ENCODE measurements around the gene SH3RF2. TPM values are rescaled to one million over a fixed set of nuclear protein-coding genes. Genes with fewer than 3 reads are reported as not detected.

The SH3RF2 gene
- total RNA-seq, 1 experiment from 2014 or later, result 1.7 TPM

DNA sequence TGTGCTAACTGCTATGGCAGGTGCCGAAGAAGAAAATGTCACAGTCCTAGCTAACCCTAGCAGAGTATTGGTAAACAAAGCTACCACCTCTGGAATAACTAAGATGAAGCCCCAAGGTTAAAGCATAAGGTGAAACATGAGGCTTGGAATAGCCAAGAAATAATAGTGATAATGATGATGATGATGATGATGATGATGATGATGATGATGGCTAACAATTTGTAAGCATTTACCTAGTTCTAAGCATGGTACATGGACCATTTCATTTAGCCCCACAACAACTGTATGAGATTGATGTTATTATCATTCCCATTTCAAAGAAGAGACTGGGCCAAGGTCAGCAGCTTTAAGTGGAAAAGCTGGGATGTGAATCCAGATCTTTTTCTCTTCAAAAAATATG is 35.3 kb downstream of the SH3RF2 start:
- no peak overlapping the region for H3K4me3 ChIP-seq (ENCODE audit: insufficient read depth, low read depth, low read length)

DNA sequence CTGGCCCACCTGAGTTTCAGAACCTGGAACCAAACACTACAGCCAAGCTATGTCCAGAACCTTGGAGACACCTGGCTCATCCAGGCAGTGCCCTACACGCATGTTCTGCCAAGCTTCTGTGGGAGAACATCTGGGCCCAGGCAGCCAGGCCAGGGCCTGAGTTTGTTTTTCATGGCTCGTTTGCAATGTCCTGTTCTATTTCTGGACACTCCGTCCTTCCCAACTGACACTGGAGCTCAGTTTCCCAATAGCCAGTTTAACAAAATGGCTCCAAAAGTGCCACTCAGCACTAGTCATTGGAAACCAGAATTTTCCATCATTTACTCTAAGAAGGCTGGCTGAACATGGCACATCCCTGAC is 38.6 kb downstream of the SH3RF2 start:
- DNase-seq, result no peak
- no peaks in the 10 kb centered on the region for H3K27me3 ChIP-seq (ENCODE audit: control insufficient read depth, insufficient read depth, low read length)
- H3K4me3 ChIP-seq (ENCODE audit: insufficient read depth, low read depth, low read length), result no peak overlapping the region
- H3K36me3 ChIP-seq (replicated peaks; ENCODE audit: control insufficient read depth, insufficient read depth, low read length), result no peaks in the 10 kb centered on the region

More for the DNA sequence above, 35.3 kb downstream of the SH3RF2 start:
- DNase-seq, result no peak
- Histone ChIP-seq H3K36me3 (replicated peaks; ENCODE audit: control insufficient read depth, insufficient read depth, low read length) (no peaks in the 10 kb centered on the region), H3K27me3 (ENCODE audit: control insufficient read depth, insufficient read depth, low read length) (no peaks in the 10 kb centered on the region)

DNA sequence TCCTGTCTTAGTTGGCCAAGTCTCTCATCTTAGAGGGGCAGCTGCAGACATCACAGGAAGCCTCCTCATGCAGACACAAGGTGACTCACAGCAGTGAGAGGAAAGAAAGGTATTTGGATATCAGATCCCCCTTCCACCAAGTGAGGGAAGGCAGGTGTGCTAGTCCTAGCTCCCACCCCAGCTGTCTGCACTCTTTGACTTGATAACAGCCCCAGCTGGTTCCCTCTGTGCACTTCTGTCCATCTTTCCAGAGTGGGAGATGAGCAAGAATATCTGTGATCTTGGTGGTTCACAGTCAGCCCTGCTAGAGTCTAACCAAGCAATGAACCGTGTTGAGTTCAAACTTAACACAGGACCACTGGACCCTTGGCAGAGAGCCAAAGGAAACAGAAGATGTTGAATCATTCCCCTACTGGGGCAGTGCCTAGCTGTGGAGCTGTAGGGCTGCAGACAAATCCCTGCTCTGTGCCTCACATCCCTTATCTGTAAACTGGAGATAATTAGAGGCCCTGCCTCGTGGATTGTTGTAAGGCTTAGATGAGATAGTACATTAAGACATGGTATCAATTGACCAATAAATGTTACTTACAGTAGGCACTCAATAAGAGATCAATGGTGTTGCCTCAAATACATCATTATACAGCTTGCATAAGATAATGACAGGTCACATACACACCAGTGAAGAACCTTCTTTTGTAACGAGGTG is 39.1 kb downstream of the SH3RF2 start:
- DNase-seq, result no peak
- no peak overlapping the region for H3K4me3 ChIP-seq (ENCODE audit: insufficient read depth, low read depth, low read length)
- no peaks in the 10 kb centered on the region for H3K36me3 ChIP-seq (replicated peaks; ENCODE audit: control insufficient read depth, insufficient read depth, low read length)
- H3K27me3 ChIP-seq (ENCODE audit: control insufficient read depth, insufficient read depth, low read length), result no peaks in the 10 kb centered on the region

DNA sequence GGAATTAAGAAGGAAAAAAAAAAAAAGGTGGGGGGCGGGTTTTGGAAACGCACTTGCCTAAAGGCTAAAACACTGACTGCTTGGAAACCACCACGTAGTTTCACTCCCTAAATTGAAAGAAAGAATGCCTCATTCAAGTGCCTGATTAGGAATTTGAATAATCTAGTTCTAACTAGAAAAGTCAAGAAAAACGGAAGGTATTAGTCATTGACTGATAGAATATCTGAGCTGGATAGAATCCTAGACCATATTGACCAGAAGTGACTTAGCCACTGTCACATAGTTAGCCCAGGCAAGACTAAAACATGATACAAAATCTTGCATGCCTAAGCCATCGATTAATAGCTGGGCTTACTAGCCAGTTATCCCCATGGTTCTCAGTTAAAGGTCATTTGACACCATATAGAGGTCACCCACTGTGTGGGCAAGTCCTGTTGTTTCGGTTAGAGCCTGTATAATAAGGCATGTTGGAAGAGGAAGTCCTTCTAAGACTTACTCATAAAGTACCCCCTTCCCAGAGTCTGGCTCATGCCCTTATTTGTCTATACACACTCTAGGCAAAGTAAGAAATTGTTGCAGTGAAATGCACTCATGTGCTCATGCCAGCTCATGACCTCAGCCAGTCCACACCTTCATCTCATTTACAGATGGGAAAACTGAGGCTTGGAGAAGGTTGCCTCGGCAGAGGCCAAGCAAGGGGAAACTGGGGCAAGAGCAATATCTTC is 40.2 kb downstream of the SH3RF2 start:
- Histone ChIP-seq H3K36me3 (replicated peaks; ENCODE audit: control insufficient read depth, insufficient read depth, low read length) (no peaks in the 10 kb centered on the region), H3K4me3 (ENCODE audit: insufficient read depth, low read depth, low read length) (no peak overlapping the region), H3K27me3 (ENCODE audit: control insufficient read depth, insufficient read depth, low read length) (no peaks in the 10 kb centered on the region)
- no peak for DNase-seq

DNA sequence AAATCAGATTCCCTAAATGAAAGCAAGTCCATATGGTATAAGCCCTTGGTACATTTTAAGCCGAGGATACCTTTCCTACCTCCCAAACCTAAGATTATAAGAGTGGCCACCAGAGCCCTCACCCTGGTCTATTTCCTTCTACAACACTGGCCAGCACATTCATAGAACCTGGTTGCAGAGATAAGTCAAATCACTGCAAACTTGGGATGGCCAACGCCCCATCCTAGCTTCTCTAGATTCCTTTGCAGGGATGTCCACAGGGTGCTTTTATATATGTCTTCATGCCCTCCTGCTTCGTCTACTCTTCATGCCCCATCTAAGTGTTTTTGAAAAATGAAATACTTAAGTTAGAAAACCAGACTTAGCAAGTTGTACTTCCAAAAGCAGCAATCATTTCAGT is 41.8 kb downstream of the SH3RF2 start:
- no peak for DNase-seq
- no peak overlapping the region for H3K4me3 ChIP-seq (ENCODE audit: insufficient read depth, low read depth, low read length)
- no peaks in the 10 kb centered on the region for H3K27me3 ChIP-seq (ENCODE audit: control insufficient read depth, insufficient read depth, low read length)
- H3K36me3 ChIP-seq (replicated peaks; ENCODE audit: control insufficient read depth, insufficient read depth, low read length), result no peaks in the 10 kb centered on the region

DNA sequence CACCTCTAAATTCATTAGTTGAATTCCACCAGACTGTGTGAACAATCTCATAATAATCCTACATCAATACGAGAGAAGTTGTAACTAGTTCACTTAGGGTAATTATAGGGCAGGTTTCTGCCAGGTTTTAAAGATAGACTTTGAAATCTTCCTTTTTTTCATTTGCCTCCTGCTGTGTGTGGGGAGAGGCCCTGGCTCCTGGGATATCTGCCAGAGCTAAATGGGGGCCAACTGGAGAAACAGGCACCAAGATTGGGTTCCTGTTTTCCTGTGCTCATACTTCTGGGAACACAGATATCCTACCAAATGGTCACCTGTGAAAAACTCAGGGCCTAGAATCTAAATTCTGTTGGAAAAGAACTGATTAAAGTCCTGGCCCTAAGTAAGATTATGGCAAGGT is 42.3 kb downstream of the SH3RF2 start:
- no peak overlapping the region for H3K4me3 ChIP-seq (ENCODE audit: insufficient read depth, low read depth, low read length)
- H3K36me3 ChIP-seq (replicated peaks; ENCODE audit: control insufficient read depth, insufficient read depth, low read length), result no peaks in the 10 kb centered on the region
- no peak for DNase-seq
- H3K27me3 ChIP-seq (ENCODE audit: control insufficient read depth, insufficient read depth, low read length), result no peaks in the 10 kb centered on the region

GRCh38 chr5:145979270-145980223 is 43.2 kb downstream of the SH3RF2 start:
- no peaks in the 10 kb centered on the region for H3K27me3 ChIP-seq (ENCODE audit: control insufficient read depth, insufficient read depth, low read length)
- H3K4me3 ChIP-seq (ENCODE audit: insufficient read depth, low read depth, low read length), result no peak overlapping the region
- DNase-seq, result no peak
- H3K36me3 ChIP-seq (replicated peaks; ENCODE audit: control insufficient read depth, insufficient read depth, low read length), result no peaks in the 10 kb centered on the region

- Histone ChIP-seq H3K4me3 (ENCODE audit: insufficient read depth, low read depth, low read length) (no peak overlapping the region), H3K36me3 (replicated peaks; ENCODE audit: control insufficient read depth, insufficient read depth, low read length) (no peaks in the 10 kb centered on the region), H3K27me3 (ENCODE audit: control insufficient read depth, insufficient read depth, low read length) (no peaks in the 10 kb centered on the region)
- no peak for DNase-seq
Measured at GRCh38 chr5:145980259-145980658, 43.9 kb downstream of the SH3RF2 start.

GRCh38 chr5:145980718-145981117 is 44.3 kb downstream of the SH3RF2 start:
- Histone ChIP-seq H3K36me3 (replicated peaks; ENCODE audit: control insufficient read depth, insufficient read depth, low read length) (no peaks in the 10 kb centered on the region), H3K27me3 (ENCODE audit: control insufficient read depth, insufficient read depth, low read length) (no peaks in the 10 kb centered on the region), H3K4me3 (ENCODE audit: insufficient read depth, low read depth, low read length) (no peak overlapping the region)
- no peak for DNase-seq

DNA sequence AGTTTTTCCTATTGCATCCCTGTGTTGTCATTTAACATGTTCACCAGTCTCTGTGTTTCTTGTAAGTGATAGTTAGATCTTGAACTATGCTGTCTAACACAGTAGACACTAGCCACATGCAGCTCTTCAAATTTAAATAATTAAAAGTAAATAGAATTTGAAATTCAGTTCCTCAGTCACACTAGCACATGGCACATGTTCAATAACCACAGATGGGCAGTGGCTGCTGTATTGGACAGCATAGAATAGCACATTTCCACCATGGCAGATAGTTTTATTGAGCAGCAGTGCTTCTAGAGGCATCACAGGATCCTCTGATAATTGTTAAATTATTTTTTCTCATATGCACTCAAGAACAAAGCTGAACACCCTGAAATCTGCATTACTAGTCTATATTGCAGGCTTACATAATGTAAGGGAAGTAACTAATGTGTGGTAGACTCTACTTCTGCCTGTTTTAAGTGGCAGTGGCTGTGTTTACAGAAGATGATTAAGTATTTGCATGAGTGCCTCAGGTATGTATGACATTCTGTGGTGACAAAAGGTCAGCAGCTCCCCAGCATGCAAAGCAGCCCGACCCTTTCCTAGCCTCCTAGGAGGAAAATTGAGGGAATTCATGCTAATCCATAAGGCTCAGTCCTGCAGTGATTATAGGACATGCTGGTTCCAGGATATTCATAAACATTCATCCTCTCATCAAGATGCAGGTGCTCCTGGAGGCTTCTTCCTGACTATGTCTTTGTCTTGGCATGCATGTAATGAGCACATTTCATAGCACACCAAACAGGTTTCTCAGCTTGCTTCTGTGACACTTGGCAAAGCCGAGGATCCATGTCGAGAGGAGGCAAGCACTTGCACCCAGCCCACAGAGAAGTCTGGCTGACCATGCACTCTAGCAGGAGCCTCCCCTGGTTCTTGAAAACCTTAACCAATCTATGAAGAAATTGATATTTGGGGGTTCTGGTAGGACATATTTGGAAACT is 45.5 kb downstream of the SH3RF2 start:
- no peak for DNase-seq
- H3K4me3 ChIP-seq (ENCODE audit: insufficient read depth, low read depth, low read length), result no peak overlapping the region
- H3K36me3 ChIP-seq (replicated peaks; ENCODE audit: control insufficient read depth, insufficient read depth, low read length), result no peaks in the 10 kb centered on the region
- H3K27me3 ChIP-seq (ENCODE audit: control insufficient read depth, insufficient read depth, low read length), result no peaks in the 10 kb centered on the region

- no peak overlapping the region for H3K4me3 ChIP-seq (ENCODE audit: insufficient read depth, low read depth, low read length)
- H3K27me3 ChIP-seq (ENCODE audit: control insufficient read depth, insufficient read depth, low read length), result no peaks in the 10 kb centered on the region
- no peak for DNase-seq
Measured at GRCh38 chr5:145982572-145983318, 46.4 kb downstream of the SH3RF2 start.

GRCh38 chr5:145983446-145983845 is 47.1 kb downstream of the SH3RF2 start:
- DNase-seq, result no peak
- no peak overlapping the region for H3K4me3 ChIP-seq (ENCODE audit: insufficient read depth, low read depth, low read length)
- H3K27me3 ChIP-seq (ENCODE audit: control insufficient read depth, insufficient read depth, low read length), result no peaks in the 10 kb centered on the region
- no peaks in the 10 kb centered on the region for H3K36me3 ChIP-seq (replicated peaks; ENCODE audit: control insufficient read depth, insufficient read depth, low read length)

More at GRCh38 chr5:145982572-145983318, 46.4 kb downstream of the SH3RF2 start:
- no peaks in the 10 kb centered on the region for H3K36me3 ChIP-seq (replicated peaks; ENCODE audit: control insufficient read depth, insufficient read depth, low read length)

DNA sequence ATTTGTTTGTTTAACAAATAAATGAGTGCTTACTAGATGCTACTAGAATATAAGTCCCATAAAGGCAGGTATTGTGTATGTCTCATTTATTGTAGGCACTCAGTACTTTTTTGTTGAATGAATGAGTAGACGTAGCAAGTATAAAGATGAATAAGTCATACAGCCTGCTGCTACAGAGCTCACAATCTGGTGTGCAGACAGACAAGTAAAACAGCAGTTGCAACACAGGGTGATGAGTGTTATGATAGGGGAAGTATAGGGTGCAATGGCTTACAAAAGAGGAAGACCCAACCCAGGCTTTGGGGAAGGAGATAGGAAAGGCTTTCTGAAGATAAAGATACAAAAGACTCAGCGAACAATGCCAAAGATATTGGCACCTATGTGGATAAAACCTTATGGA is 47.7 kb downstream of the SH3RF2 start:
- Histone ChIP-seq H3K27me3 (ENCODE audit: control insufficient read depth, insufficient read depth, low read length) (no peaks in the 10 kb centered on the region), H3K4me3 (ENCODE audit: insufficient read depth, low read depth, low read length) (no peak overlapping the region), H3K36me3 (replicated peaks; ENCODE audit: control insufficient read depth, insufficient read depth, low read length) (no peaks in the 10 kb centered on the region)
- no peak for DNase-seq
